H9 (cell line): ENCODE results near the gene STARD4. TPM values are rescaled to one million over a fixed set of nuclear protein-coding genes. Genes with fewer than 3 reads are reported as not detected.

Experiments
- DNase-seq: peaks from one replicate; pipeline ENCODE4 v3.0.0-alpha.2; 2017
- H2AFZ ChIP-seq: one replicate; pipeline ENCODE4 v1.6.1; 2013; ENCODE audit warnings: mild to moderate bottlenecking, low read length, control low read depth, moderate library complexity
- H2AK5ac ChIP-seq: 2 replicates; pipeline ENCODE4 v1.6.1; 2013; ENCODE audit warnings: low read length, control low read depth, mixed read lengths; ENCODE audit not compliant: insufficient read length
- H2BK120ac ChIP-seq: one replicate; pipeline ENCODE4 v1.6.1; 2013; ENCODE audit warnings: low read depth, mild to moderate bottlenecking, low read length, control low read depth, inconsistent platforms; ENCODE audit not compliant: poor library complexity, severe bottlenecking
- H2BK12ac ChIP-seq: 2 replicates; pipeline ENCODE4 v1.6.1; 2013; ENCODE audit warnings: low read length, control low read depth, mixed read lengths, low read depth; ENCODE audit not compliant: insufficient read length
- H2BK15ac ChIP-seq: 2 replicates; pipeline ENCODE4 v1.6.1; 2013; ENCODE audit warnings: low read depth, low read length, control low read depth
- H2BK20ac ChIP-seq: one replicate; pipeline ENCODE4 v1.6.1; 2013; ENCODE audit warnings: low read depth, mild to moderate bottlenecking, low read length, control low read depth, inconsistent platforms; ENCODE audit not compliant: poor library complexity, severe bottlenecking
- H2BK5ac ChIP-seq: 2 replicates; pipeline ENCODE4 v1.6.1; 2013; ENCODE audit warnings: low read length, control low read depth, mixed read lengths; ENCODE audit not compliant: insufficient read length
- H3K14ac ChIP-seq: 2 replicates; pipeline ENCODE4 v1.6.1; 2013; ENCODE audit warnings: low read length, control low read depth; ENCODE audit not compliant: insufficient read depth
- H3K18ac ChIP-seq: 2 replicates; pipeline ENCODE4 v1.6.1; 2013; ENCODE audit warnings: low read depth, mild to moderate bottlenecking, mixed read lengths, low read length, control low read depth; ENCODE audit not compliant: insufficient read length
- H3K23ac ChIP-seq: 2 replicates; pipeline ENCODE4 v1.6.1; 2013; ENCODE audit warnings: low read length, control low read depth, mixed read lengths, low read depth; ENCODE audit not compliant: insufficient read length
- H3K23me2 ChIP-seq: 2 replicates; pipeline ENCODE4 v1.6.1; 2013; ENCODE audit warnings: low read depth, mild to moderate bottlenecking, mixed read lengths, low read length, control low read depth; ENCODE audit not compliant: insufficient read length, poor library complexity, severe bottlenecking
- H3K27ac ChIP-seq: 2 replicates; pipeline ENCODE4 v1.5.1; 2013; ENCODE audit warnings: low read length, control low read depth, mixed read lengths, low read depth; ENCODE audit not compliant: insufficient read length
- H3K27me3 ChIP-seq: 2 replicates; pipeline ENCODE4 v1.6.1; 2013; ENCODE audit warnings: low read length, control low read depth, inconsistent platforms; ENCODE audit not compliant: insufficient read depth
- H3K4ac ChIP-seq: 2 replicates; pipeline ENCODE4 v1.6.1; 2013; ENCODE audit warnings: low read depth, mild to moderate bottlenecking, control low read depth, inconsistent platforms, low read length, moderate library complexity
- H3K4me1 ChIP-seq: 2 replicates; pipeline ENCODE4 v1.6.1; 2013; ENCODE audit warnings: low read length, control low read depth, inconsistent platforms; ENCODE audit not compliant: insufficient read depth
- H3K4me2 ChIP-seq: 2 replicates; pipeline ENCODE4 v1.6.1; 2013; ENCODE audit warnings: low read length, control low read depth, mixed read lengths; ENCODE audit not compliant: insufficient read length, insufficient read depth
- H3K56ac ChIP-seq: 2 replicates; pipeline ENCODE4 v1.6.1; 2013; ENCODE audit warnings: low read depth, mild to moderate bottlenecking, mixed read lengths, low read length, control low read depth; ENCODE audit not compliant: insufficient read length
- H3K79me1 ChIP-seq: 2 replicates; pipeline ENCODE4 v1.6.1; 2013; ENCODE audit warnings: low read depth, mild to moderate bottlenecking, moderate library complexity, low read length, control low read depth, inconsistent platforms; ENCODE audit not compliant: insufficient read depth, poor library complexity, severe bottlenecking
- H3K79me2 ChIP-seq: 2 replicates; pipeline ENCODE4 v1.6.1; 2013; ENCODE audit warnings: low read length, control low read depth, inconsistent platforms; ENCODE audit not compliant: insufficient read depth
- H3K9ac ChIP-seq: 2 replicates; pipeline ENCODE4 v1.6.1; 2013; ENCODE audit warnings: low read length, control low read depth, mixed read lengths; ENCODE audit not compliant: insufficient read length; ENCODE audit errors: extremely low read depth
- H3K9me3 ChIP-seq: one replicate; pipeline ENCODE4 v1.6.1; 2013; ENCODE audit warnings: low read depth, low read length, inconsistent platforms; ENCODE audit not compliant: control insufficient read depth
- H3T11ph ChIP-seq: one replicate; pipeline ENCODE4 v1.6.1; 2013; ENCODE audit warnings: mild to moderate bottlenecking, low read length, control low read depth, inconsistent platforms
- H4K20me1 ChIP-seq: one replicate; pipeline ENCODE4 v1.6.1; 2013; ENCODE audit not compliant: control insufficient read depth, insufficient read length, insufficient read depth
- H4K5ac ChIP-seq: 2 replicates; pipeline ENCODE4 v1.6.1; 2013; ENCODE audit warnings: low read depth, mild to moderate bottlenecking, mixed read lengths, low read length, control low read depth; ENCODE audit not compliant: insufficient read length
- H4K8ac ChIP-seq: replicated peaks from 2 replicates; pipeline ENCODE4 v1.6.1; 2013; ENCODE audit warnings: low read length, control low read depth, mixed read lengths, low read depth; ENCODE audit not compliant: insufficient read length
- H4K91ac ChIP-seq: 2 replicates; pipeline ENCODE4 v1.6.1; 2013; ENCODE audit warnings: low read depth, mild to moderate bottlenecking, moderate library complexity, mixed read lengths, low read length, control low read depth; ENCODE audit not compliant: insufficient read length
- H3K27ac Mint-ChIP-seq, 3 experiments: 2 replicates in 2 of 3; 3 replicates in 1 of 3; pipeline ENCODE4 v1.8.0; 2020 to 2021; ENCODE audit warnings: mixed read lengths in 3 of 3, mild to moderate bottlenecking in 1 of 3, moderate library complexity in 1 of 3
- H3K27me3 Mint-ChIP-seq: 2 replicates; pipeline ENCODE4 v1.8.0; 2021; ENCODE audit warnings: low read depth, mild to moderate bottlenecking, moderate library complexity, mixed read lengths
- H3K36me3 Mint-ChIP-seq, 3 experiments: 2 replicates in 2 of 3; 3 replicates in 1 of 3; pipeline ENCODE4 v1.8.0; 2020 to 2021; ENCODE audit warnings: low read depth in 3 of 3, mixed read lengths in 3 of 3; ENCODE audit not compliant: insufficient read depth in 1 of 3
- H3K4me1 Mint-ChIP-seq, 2 experiments: 2 replicates each; pipeline ENCODE4 v1.8.0; 2020; ENCODE audit warnings: mixed read lengths in 2 of 2
- H3K4me3 Mint-ChIP-seq, 2 experiments: 2 replicates in 1 of 2; 3 replicates in 1 of 2; pipeline ENCODE4 v1.8.0; 2020 to 2021; ENCODE audit warnings: mild to moderate bottlenecking in 2 of 2, mixed read lengths in 2 of 2, moderate library complexity in 1 of 2
- H3K9me3 Mint-ChIP-seq, 2 experiments: 2 replicates in 1 of 2; 3 replicates in 1 of 2; pipeline ENCODE4 v1.8.0; 2020; ENCODE audit warnings: mild to moderate bottlenecking in 2 of 2, mixed read lengths in 2 of 2, moderate library complexity in 1 of 2
- CTCF ChIP-seq: fragments of 200-600 bp; sonication (generic); conservative IDR thresholded peaks from 3 replicates; pipeline ENCODE4 v1.8.0; 2021; ENCODE audit warnings: antibody characterized with exemption, mild to moderate bottlenecking
- WGBS: extraction: QIAGEN DNeasy Blood & Tissue Kit; methylation state at CpG from one replicate; pipeline ENCODE4 v1.1.7; 2013; ENCODE audit warnings: missing lambda C conversion rate, low lambda C conversion rate, mixed read lengths; ENCODE audit not compliant: insufficient read length; ENCODE audit errors: extremely low coverage; 5-methylcytosine and 5-hydroxymethylcytosine counted together
- total RNA-seq: library from RNA; stranded (reverse); gene quantifications from 2 replicates; pipeline ENCODE4 v1.2.1, GENCODE V29; 2021

Gene STARD4
- total RNA-seq, 1 experiment from 2014 or later = 28.7 TPM

GRCh38 chr5:111447099-111447498 lies 65.2 kb downstream of the STARD4 start:
- no peak for DNase-seq
- Histone ChIP-seq H3K23ac (no peak overlapping the region), H2BK12ac (no peak overlapping the region), H2AFZ (no peak overlapping the region), H2BK5ac (no peak overlapping the region), H4K91ac (no peak overlapping the region), H3K79me2 (no peaks in the 10 kb centered on the region), H3K27ac (no peak overlapping the region), H3K56ac (no peak overlapping the region), H3T11ph (no peak overlapping the region), H4K8ac (no peak overlapping the region), H3K14ac (no peak overlapping the region), H3K9ac (no peak overlapping the region), H4K20me1 (no peaks in the 10 kb centered on the region), H3K18ac (no peak overlapping the region), H3K27me3 (no peaks in the 10 kb centered on the region), H3K79me1 (no peaks in the 10 kb centered on the region), H3K4ac (no peak overlapping the region), H3K4me1 (no peaks in the 10 kb centered on the region), H2BK15ac (no peak overlapping the region), H3K4me2 (no peak overlapping the region), H2BK20ac (no peak overlapping the region), H2AK5ac (no peak overlapping the region), H3K9me3 (no peaks in the 10 kb centered on the region), H2BK120ac (no peak overlapping the region), H4K5ac (no peak overlapping the region), H3K23me2 (no peaks in the 10 kb centered on the region)
- Mint-ChIP-seq H3K36me3 (peaks cover 0 to 4% (median 0%) of the 10 kb centered on the region in 3 experiments; a peak in 3 of 7 replicates), H3K4me3 (no peak overlapping the region), H3K27ac (no peak overlapping the region), H3K9me3 (peaks cover 0 to 3% of the 10 kb centered on the region in 2 experiments; a peak in 2 of 5 replicates), H3K27me3 (no peaks in the 10 kb centered on the region), H3K4me1 (peaks cover 16 to 18% of the 10 kb centered on the region in 2 experiments)
- WGBS = no CpG with 5 or more reads among the region's 1 CpG
- no peak for TF ChIP-seq CTCF

Other genes starting within 250 kb of the STARD4 start
- 159 and 163 TPM in 2 replicates for gene NREP, start 244.7 kb upstream of the STARD4 start, total RNA-seq